SU-DHL-6 (cell line): ENCODE measurements around the gene RNASE12.

Experiments used
- H2AFZ ChIP-seq: fragments of 200-600 bp; sonication (generic); 2 replicates; pipeline ENCODE4 v1.6.1; 2014; ENCODE audit warnings: low read depth, mild to moderate bottlenecking, moderate library complexity, mixed read lengths, antibody characterized with exemption, low read length; ENCODE audit not compliant: severe bottlenecking
- H3F3A ChIP-seq: fragments of 200-600 bp; shearing (Covaris generic); 2 replicates; pipeline ENCODE4 v1.6.0; 2016; ENCODE audit warnings: antibody characterized with exemption, mild to moderate bottlenecking; ENCODE audit not compliant: insufficient read depth
- H3K27ac ChIP-seq: fragments of 200-600 bp; sonication (generic); 2 replicates; pipeline ENCODE4 v1.5.1; 2016; ENCODE audit warnings: low read depth, mild to moderate bottlenecking, low read length, moderate library complexity, mixed read lengths
- H3K27me3 ChIP-seq: fragments of 200-600 bp; sonication (generic), shearing (Covaris generic); 2 replicates; pipeline ENCODE4 v1.6.0; 2014; ENCODE audit warnings: mild to moderate bottlenecking, low read length
- H3K36me3 ChIP-seq: fragments of 200-600 bp; sonication (generic); 2 replicates; pipeline ENCODE4 v1.6.1; 2014; ENCODE audit warnings: mild to moderate bottlenecking, low read length, mixed read lengths
- H3K4me2 ChIP-seq: fragments of 300-600, 200-600 bp; shearing (Covaris generic), sonication (generic); 2 replicates; pipeline ENCODE4 v1.6.0; 2014; ENCODE audit warnings: low read length, low read depth, mild to moderate bottlenecking; ENCODE audit not compliant: poor library complexity, severe bottlenecking
- H3K4me3 ChIP-seq: fragments of 200-600 bp; sonication (generic); 2 replicates; pipeline ENCODE4 v1.5.1; 2014; ENCODE audit warnings: antibody characterized with exemption, low read length, mild to moderate bottlenecking, mixed read lengths; ENCODE audit not compliant: insufficient read depth, poor library complexity, severe bottlenecking
- H3K79me2 ChIP-seq: fragments of 200-600 bp; sonication (generic); 2 replicates; pipeline ENCODE4 v1.6.1; 2014; ENCODE audit warnings: mild to moderate bottlenecking, low read length, moderate library complexity; ENCODE audit not compliant: insufficient read depth
- H3K9ac ChIP-seq: fragments of 200-600 bp; sonication (generic); 2 replicates; pipeline ENCODE4 v1.7.0; 2014; ENCODE audit warnings: mild to moderate bottlenecking, low read length
- H3K9me2 ChIP-seq: fragments of 200-600 bp; sonication (generic); replicated peaks from 2 replicates; pipeline ENCODE4 v1.6.1; 2014; ENCODE audit warnings: low read length; ENCODE audit not compliant: insufficient read depth
- H3K9me3 ChIP-seq: fragments of 200-600 bp; sonication (generic); 2 replicates; pipeline ENCODE4 v1.6.1; 2014; ENCODE audit warnings: low read length, mixed read lengths; ENCODE audit not compliant: insufficient read depth
- H4K20me1 ChIP-seq: fragments of 200-600 bp; sonication (generic); 2 replicates; pipeline ENCODE4 v1.6.1; 2014; ENCODE audit warnings: low read depth, mild to moderate bottlenecking, antibody characterized with exemption, low read length, moderate library complexity, mixed read lengths
- EZH2phosphoT487 ChIP-seq: fragments of 200-600 bp; sonication (generic), shearing (Covaris generic); conservative IDR thresholded peaks from 2 replicates; pipeline ENCODE4 v1.6.1; 2018; ENCODE audit warnings: mild to moderate bottlenecking, antibody characterized with exemption, low read length, moderate library complexity, mixed read lengths
- TF ChIP-seq, protein P1 (sequence below): fragments of 200-600 bp; sonication (generic); IDR thresholded peaks from one replicate; pipeline ENCODE4 v1.5.1; 2017; ENCODE audit warnings: antibody characterized with exemption, mild to moderate bottlenecking, low read length, moderate library complexity; ENCODE audit not compliant: insufficient read depth, poor library complexity, severe bottlenecking

RNASE12 gene

GRCh38 chr14:20592574-20592973 is 1.4 kb upstream of the RNASE12 start:
- no peak for TF ChIP-seq EZH2phosphoT487
- TF ChIP-seq, protein P1, sequence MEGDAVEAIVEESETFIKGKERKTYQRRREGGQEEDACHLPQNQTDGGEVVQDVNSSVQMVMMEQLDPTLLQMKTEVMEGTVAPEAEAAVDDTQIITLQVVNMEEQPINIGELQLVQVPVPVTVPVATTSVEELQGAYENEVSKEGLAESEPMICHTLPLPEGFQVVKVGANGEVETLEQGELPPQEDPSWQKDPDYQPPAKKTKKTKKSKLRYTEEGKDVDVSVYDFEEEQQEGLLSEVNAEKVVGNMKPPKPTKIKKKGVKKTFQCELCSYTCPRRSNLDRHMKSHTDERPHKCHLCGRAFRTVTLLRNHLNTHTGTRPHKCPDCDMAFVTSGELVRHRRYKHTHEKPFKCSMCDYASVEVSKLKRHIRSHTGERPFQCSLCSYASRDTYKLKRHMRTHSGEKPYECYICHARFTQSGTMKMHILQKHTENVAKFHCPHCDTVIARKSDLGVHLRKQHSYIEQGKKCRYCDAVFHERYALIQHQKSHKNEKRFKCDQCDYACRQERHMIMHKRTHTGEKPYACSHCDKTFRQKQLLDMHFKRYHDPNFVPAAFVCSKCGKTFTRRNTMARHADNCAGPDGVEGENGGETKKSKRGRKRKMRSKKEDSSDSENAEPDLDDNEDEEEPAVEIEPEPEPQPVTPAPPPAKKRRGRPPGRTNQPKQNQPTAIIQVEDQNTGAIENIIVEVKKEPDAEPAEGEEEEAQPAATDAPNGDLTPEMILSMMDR, result no peak
- no peak overlapping the region for H2AFZ ChIP-seq

GRCh38 chr14:20587489-20588154 is 3.6 kb downstream of the RNASE12 start, which contains the start of gene RNASE11:
Gene RNASE11, minus strand, starts transcription at chr14:20588001.
- no peak within 1 kb of the TSS for H3K4me2 ChIP-seq
- no peaks in the 10 kb centered on the region for H3K79me2 ChIP-seq
- no peak within 1 kb of the TSS for H3K9ac ChIP-seq
- H4K20me1 ChIP-seq, result no peaks in the 10 kb centered on the region
- no peaks in the 10 kb centered on the region for H3K36me3 ChIP-seq
- no peak within 1 kb of the TSS for H3K4me3 ChIP-seq
- no peaks in the 10 kb centered on the region for H3K27me3 ChIP-seq
- no peak within 1 kb of the TSS for H3K27ac ChIP-seq
- H2AFZ ChIP-seq, result no peak within 1 kb of the TSS
- H3K9me3 ChIP-seq, result no peaks in the 10 kb centered on the region
- no peaks in the 10 kb centered on the region for H3F3A ChIP-seq
- no peaks in the 10 kb centered on the region for H3K9me2 ChIP-seq
- no peak for TF ChIP-seq EZH2phosphoT487
- TF ChIP-seq, protein P1, result no peak

More at GRCh38 chr14:20592574-20592973, 1.4 kb upstream of the RNASE12 start:
- Histone ChIP-seq H3K9me2 (no peaks in the 10 kb centered on the region), H3K9me3 (no peaks in the 10 kb centered on the region), H3K79me2 (no peaks in the 10 kb centered on the region), H3K27me3 (no peaks in the 10 kb centered on the region), H3K36me3 (no peaks in the 10 kb centered on the region), H4K20me1 (no peaks in the 10 kb centered on the region), H3K4me2 (no peak overlapping the region), H3K9ac (no peak overlapping the region), H3F3A (no peaks in the 10 kb centered on the region), H3K4me3 (no peak overlapping the region), H3K27ac (no peak overlapping the region)

DNA sequence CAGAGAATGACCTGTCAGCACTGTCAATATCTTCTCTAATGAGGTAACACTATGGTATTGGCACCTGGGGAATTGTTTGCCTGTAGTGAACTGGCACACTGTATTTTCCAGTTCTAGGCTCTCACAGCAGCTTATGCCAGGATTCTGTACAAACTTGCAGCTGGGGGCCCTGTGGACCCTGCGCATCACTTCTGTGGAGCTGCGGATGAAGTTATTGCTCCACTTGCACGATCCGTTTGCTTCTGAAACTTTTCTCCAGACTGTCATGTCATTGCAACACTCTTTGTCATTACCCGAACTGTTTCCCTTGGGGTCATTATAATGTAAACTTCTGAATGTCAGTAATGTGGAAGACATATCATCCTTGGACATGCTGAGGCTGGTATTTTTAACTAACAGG is 7.3 kb downstream of the RNASE12 start:
- no peaks in the 10 kb centered on the region for H3K27me3 ChIP-seq
- no peak overlapping the region for H3K9ac ChIP-seq
- H3K79me2 ChIP-seq, result no peaks in the 10 kb centered on the region
- H3K9me3 ChIP-seq, result no peaks in the 10 kb centered on the region
- no peaks in the 10 kb centered on the region for H3K36me3 ChIP-seq
- H3F3A ChIP-seq, result no peaks in the 10 kb centered on the region
- H3K27ac ChIP-seq, result no peak overlapping the region
- H4K20me1 ChIP-seq, result no peaks in the 10 kb centered on the region
- no peaks in the 10 kb centered on the region for H3K9me2 ChIP-seq
- H2AFZ ChIP-seq, result no peak overlapping the region
- TF ChIP-seq, protein P1, result no peak
- no peak for TF ChIP-seq EZH2phosphoT487
- H3K4me3 ChIP-seq, result no peak overlapping the region
- no peak overlapping the region for H3K4me2 ChIP-seq
